ENCODE results near the gene DNM1L.
"Not testable (repeated sequence)": the region's sequence is repeated elsewhere in the genome, so short reads cannot be mapped to it uniquely, and the experiment has no call there.

DNM1L gene

GRCh38 chr12:32698285-32698684 lies 19.2 kb downstream of the DNM1L start:
- no peak for DNase-seq

- DNase-seq: not testable (repeated sequence)
Measured at GRCh38 chr12:32699437-32699836, 20.3 kb downstream of the DNM1L start.

GRCh38 chr12:32702473-32702872 lies 23.4 kb downstream of the DNM1L start:
- DNase-seq: no peak

- DNase-seq: no peak
Measured at GRCh38 chr12:32702946-32703345, 23.8 kb downstream of the DNM1L start.

- DNase-seq: no peak
Measured at GRCh38 chr12:32705783-32706182, 26.7 kb downstream of the DNM1L start.

GRCh38 chr12:32706335-32707024 lies 27.4 kb downstream of the DNM1L start:
- DNase-seq: peak; percentile 11

GRCh38 chr12:32708926-32709325 lies 29.8 kb downstream of the DNM1L start:
- no peak for DNase-seq

- no peak for DNase-seq
Measured at GRCh38 chr12:32714772-32715171, 35.7 kb downstream of the DNM1L start.

GRCh38 chr12:32718926-32719325 lies 39.8 kb downstream of the DNM1L start:
- DNase-seq: no peak

- not testable (repeated sequence) for DNase-seq
Measured at GRCh38 chr12:32725308-32725707, 46.2 kb downstream of the DNM1L start.

- DNase-seq: no peak
Measured at GRCh38 chr12:32726286-32726685, 47.2 kb downstream of the DNM1L start.

GRCh38 chr12:32727237-32727636 lies 48.1 kb downstream of the DNM1L start:
- no peak for DNase-seq

- DNase-seq: no peak
Measured at GRCh38 chr12:32734952-32735351, 55.9 kb downstream of the DNM1L start.

- DNase-seq: no peak
Measured at GRCh38 chr12:32736445-32736844, 57.3 kb downstream of the DNM1L start.

- DNase-seq: no peak
Measured at GRCh38 chr12:32737715-32738114, 58.6 kb downstream of the DNM1L start.

- DNase-seq: no peak
Measured at GRCh38 chr12:32739279-32739678, 60.2 kb downstream of the DNM1L start.

- no peak for DNase-seq
Measured at GRCh38 chr12:32742133-32742532, 63.0 kb downstream of the DNM1L start.

GRCh38 chr12:32743264-32743663 lies 64.2 kb downstream of the DNM1L start:
- DNase-seq: peak; percentile 6

GRCh38 chr12:32753605-32754004 lies 74.5 kb downstream of the DNM1L start:
- DNase-seq: no peak

- no peak for DNase-seq
Measured at GRCh38 chr12:32754111-32754510, 75.0 kb downstream of the DNM1L start.

- DNase-seq: peak; percentile 85
Measured at GRCh38 chr12:32755051-32755653, 76.1 kb downstream of the DNM1L start.

- DNase-seq: peak; percentile 95
Measured at GRCh38 chr12:32755654-32756475, 76.8 kb downstream of the DNM1L start, which contains the start of gene YARS2. Gene YARS2, minus strand, starts transcription at chr12:32755897. Its CDS starts 23 bp downstream, at chr12:32755874.

- DNase-seq: no peak
Measured at GRCh38 chr12:32756476-32757066, 77.5 kb downstream of the DNM1L start.

Measured in activated CD4-positive, alpha-beta T cell treated with anti-CD3 and anti-CD28 coated beads, Interleukin-2, amount 50 U/mL, for 16 hours (primary cell).